ENCODE measurements around the gene NECTIN1.

NECTIN1 gene

DNA sequence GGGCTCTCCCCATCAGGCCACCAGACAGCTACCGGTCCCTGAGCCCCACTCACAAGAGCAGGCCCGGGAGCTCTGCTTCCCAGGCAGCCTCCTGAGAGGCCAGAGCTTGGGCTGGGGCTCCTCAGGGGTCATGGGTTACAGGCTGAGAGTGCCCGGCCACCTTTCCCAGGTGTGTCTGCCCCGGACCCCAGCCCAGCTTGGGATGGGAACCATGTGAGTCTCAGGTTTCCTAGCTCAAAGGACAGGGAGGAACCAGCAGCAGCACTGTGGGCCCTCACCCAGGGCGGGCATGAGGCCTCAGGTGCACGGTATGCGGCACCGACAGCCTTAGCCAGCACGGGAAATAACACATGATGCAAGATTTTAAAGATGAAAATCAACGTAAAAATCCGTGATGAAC, 90.1 kb downstream of the NECTIN1 start:
- no peak for DNase-seq

DNA sequence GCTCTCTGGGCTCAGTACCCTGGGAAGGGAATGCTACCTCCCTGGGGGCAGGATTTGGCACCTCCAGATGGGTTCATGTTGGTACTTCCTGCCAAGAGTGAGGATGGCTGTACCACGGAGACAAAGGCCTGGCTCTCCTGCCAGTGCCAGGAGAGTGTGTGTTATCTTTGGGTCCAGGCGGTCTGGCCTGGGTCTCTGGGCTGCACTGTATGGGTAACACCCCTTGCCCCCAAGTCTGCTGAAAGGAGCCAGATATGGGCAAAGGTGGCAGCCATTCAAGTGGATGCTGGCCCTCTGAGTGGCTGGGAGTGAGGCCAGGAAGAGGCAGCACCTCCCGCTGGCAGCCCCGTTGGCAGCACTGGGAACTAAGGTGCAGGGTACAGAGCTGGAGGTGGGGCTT, 91.5 kb downstream of the NECTIN1 start:
- no peak for DNase-seq

DNA sequence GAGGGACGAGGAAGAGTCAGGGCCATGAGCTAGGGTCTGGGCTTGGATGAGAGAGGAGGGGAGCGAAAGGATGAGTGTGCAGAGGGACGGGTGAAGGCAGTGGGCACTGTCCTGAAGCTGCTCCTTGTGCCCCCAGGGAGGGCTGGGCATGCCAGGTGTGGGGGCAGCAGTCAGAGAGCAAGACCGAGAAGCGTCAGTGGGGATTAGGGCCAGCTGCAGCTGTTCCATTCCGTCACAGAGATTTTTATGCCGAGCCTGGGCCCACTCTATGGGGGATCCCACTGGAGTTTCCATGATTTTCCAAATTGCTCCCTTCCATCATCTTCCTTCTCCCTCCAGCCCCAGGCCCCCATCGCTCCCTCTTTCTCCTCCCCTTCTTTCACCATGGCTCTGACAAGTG, 93.2 kb downstream of the NECTIN1 start:
- no peak for DNase-seq

DNA sequence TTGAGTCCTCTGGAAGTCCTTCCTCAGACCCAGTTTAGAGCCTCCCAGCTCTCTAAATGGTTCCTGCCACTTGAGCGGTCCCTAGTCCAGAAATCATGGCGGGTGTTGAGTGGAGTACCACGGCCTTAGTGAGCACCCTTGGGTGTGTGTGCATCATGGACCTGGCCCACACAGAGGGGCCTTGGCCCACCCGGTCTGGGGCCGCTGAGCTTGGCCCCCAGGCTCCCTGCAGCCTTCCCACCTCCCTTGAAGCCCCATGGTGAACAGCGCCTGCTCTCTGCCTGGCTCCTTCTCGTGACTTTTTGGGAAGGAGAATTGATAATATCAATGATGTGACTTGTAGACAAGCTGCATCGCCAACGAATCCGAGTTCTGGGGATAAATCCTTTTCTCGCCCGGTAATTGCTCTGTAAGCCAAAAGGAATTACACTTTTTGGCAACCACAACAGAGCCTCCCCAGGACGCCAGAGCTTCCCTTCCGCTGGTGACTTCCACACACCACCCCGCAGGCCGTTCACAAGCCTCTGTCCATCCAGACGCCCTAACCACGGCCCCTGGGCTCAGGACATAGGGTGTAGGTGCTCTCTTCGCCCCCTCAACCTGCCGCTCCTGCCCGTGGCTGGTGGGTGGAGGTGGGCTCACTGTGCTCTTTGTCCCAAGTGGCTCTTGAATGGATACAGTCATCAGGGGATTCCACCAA, 93.8 kb downstream of the NECTIN1 start:
- DNase-seq, result no peak

DNA sequence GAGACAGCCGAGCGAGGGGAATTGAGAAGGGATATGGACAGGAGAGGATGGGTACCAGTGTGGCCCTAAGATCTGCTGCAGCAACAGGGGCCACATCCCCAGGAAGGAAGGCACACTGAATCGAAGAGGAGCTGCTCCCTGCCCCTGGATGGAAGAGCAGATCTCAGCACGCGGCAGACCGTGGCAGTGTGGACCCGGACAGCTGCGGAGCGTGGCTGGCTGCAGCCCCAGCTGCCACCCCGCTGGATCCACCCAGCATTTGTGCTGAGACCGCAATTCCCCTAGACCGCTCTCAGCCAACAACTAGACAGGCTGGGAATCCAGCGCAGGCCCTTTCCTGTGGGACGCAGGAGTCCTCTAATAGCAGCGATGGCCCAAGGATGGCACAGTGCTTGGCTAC, 94.7 kb downstream of the NECTIN1 start:
- DNase-seq, result no peak

DNA sequence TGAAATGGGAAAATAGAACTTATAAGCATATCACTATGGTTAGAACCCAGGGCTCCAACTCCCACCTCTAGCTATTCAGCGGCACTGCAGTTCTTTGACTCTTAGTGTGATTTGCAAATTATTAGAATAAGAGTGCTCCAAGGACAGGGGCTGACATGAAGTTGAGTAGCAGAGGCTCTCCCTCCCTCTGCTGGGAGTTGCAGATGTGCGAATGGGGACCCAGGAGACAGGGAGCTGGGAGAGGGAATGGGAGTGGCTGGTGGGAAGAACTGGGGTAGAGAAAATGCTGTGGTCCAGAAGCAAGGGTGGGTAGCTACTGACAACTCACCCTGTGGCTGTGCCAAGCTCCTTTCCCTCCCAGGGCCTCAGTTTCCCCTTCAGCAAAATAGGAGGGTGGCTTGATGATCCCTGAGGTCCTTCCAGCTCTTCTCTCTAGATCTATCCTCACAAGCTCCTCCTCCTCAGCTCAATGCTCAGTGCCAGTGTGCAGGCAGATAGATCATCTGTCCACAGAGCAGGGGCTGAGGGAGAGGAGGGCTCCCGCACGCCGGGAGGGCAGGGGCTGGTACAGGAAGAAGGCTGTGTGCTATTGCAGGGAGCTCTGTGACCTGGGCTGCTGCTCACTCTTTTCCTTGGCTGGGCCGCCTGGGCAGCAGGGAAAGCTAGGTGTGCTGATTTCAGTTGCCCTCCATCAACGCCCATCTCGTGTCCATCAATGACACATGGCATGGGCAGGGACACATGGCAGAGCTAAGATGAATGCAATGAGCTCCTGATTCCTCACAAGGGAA, 99.0 kb downstream of the NECTIN1 start:
- no peak for DNase-seq

DNA sequence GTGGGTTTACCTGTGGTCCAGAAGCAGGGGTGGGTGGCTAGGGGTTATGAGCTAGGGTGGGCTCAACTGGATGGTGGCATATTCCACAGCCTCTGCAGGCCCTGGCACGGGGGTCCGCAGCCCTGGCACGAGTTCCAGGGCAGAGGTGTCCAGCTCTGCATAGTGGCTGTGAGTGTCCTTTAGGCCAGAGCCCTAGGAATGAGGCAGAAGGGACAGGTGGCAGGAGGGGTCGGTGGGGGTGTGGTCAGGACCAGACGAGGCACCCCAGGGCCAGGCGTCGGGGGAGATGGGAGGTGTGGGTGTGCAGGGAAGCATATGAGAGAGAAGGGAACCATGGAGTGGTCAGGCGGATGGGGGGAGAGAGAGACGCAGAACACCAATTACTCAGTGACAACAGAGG, 99.9 kb downstream of the NECTIN1 start:
- DNase-seq, result no peak

DNA sequence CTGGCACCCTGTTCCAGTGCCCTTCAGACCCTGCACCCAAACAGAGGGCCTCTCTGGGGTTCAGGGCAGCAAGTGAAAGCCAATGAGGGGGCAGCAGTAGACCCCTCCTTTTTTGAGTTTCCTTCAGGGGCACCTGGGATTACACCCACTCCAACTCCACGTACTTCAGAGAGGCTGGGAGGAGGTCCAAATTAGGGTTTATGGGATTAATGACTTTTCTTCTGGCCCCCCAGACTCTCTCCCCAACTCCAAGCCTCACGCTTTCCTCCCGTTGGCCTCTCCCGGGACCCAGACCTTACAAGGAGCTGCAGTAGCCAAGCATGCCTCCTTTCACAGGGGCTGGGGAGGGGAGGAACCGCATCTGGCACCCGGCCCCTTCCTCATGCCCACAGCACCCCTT, 101.7 kb downstream of the NECTIN1 start:
- no peak for DNase-seq

DNA sequence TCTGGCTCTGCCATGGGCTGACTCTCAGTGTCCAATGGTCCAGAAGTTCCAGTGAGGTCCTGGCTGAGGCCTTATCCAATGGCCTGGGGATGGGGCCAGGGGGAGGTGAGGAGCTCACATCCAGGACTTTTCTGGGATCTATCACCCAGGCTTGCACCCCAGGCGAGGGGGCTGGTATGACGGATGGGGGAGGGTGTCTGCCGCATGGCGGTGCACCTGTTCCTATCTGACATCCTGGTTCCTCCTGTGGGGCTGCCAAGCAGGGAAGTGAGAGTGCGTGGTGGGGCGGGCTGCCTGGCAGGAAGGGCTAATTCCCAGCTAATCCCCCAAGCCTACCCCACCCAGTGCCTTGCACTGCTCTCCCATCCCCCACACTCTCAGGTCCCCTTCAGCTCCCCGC, 102.1 kb downstream of the NECTIN1 start:
- DNase-seq, result no peak

DNA sequence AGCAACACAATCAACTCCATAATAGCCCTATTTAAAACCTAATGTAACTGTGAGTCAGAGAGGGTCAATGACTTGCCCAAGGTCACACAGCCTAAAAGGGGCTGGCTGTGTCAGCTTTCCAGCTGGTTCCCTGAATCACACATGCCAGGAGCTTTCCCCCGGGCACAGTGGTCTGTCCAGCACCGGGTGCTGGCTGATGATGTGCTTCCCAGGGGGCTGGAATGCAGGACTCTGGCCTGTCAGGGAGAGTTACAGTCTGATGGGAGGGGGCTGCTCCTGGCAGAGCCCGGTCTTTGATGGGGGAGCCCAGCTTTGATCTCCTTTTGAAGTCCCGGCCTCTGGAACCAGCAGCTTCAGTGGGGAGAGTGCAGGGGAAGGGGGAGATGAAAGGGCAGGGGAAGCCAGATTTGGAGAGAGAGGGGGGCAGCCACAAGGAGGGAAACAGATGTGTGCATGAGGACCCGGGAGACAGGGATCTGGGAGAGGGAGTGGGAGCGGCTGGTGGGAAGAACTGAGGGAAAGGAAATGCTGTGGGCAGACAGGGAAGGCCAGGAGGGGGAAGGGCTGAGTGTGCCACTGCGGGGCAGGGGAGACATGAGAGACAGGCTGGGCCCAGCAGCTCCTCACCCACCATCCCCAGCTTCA, 102.7 kb downstream of the NECTIN1 start:
- no peak for DNase-seq

DNA sequence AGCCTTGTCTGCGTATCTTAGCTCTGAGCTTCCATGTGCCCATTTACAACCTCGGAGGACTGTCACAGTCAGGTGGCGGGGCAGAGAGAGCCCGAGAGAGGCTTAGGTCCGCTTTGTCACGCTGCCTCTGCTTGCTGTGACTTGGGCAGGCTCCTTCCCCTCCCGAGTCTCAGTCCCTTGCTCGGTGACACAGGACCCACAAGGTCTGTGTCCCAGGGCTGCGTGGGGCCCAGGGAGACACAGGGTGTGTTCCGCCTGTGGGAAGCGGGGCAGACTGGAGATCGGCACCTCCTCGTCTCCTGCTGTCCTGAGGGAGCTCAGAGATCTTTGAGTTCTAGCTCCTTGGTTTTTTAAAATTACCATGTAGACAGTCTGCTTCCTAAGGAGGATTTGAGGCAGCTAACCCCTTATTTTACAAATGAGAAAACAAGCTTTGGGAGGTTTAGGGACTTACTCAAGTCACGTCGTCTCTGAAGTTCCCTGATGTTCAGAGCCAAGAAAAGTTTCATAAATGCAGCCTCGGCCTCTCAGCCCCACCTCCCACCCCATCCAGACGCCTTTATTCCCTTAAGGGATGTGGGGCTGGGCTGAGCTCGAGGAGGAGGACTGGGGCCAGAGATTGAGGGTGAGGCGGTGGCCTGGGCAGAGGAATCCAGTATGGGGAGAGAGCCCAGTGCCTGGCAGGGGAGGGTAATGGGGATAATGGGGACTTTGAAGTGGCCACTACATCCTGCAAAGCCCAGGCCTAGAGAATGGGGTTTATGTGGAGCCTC, 103.6 kb downstream of the NECTIN1 start:
- DNase-seq, result no peak

DNA sequence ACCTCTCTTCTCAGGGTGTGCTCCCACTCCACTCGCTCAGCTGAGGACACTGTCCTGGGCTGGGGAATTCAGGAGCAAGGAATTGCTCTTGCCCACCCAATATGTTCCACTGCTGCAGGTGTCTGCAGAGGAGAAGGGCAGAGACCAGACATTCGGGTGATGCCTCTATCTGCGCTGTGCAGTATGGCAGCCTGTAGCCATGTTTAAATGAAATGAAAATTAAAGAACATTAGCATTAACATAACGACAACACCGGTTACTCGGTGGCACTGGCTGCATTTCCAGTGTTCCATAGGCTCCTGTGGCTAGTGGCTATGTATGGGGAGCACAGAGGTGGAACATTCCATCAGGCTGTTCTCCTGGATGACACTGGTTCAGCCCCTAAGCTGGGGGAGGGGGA, 104.4 kb downstream of the NECTIN1 start:
- no peak for DNase-seq

DNA sequence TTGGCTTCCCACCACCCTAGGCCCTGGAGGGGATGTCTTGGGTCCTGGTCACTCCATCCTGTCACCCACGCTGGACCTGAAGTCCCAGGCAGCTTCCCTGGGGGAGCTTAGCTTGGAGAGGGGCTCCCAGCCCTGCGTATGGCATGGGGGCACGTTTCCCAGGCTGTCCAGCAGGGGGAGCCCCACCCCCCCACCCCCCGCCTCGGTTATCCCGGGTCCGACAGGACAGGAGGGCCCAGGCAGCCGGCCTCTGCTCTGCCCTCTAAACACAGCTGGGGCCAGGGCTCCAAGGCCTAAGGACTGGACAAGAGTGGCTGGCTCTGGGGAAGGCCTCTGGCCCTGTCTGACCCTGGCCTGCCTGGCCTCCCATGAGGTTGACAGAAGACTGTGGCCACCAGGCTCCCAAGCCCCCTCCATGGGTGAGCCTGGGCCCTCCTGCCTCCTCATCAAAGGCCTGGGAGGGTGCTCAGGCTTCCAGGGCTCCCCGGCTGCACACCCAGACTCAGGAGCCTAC, 104.8 kb downstream of the NECTIN1 start:
- no peak for DNase-seq

DNA sequence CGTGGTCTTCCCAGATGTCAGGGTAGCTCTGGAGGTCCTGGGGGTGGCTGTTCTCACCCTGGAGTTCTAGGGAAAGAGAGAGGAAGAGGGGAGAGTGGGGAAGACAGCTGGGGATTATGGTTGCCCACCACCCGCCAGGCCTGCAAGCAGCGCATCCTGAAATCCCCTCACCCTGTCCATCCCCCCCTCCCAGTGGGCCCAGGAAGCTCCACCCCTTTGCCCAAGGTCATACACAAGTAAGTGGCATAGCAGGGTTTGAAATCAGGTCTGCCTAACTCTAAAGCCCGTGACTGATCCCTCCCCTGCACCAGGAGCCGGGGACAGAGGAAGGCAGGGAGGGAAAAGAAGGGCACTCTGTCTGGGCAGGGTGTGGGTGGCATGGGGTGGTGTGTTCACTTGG, 105.3 kb downstream of the NECTIN1 start:
- no peak for DNase-seq

DNA sequence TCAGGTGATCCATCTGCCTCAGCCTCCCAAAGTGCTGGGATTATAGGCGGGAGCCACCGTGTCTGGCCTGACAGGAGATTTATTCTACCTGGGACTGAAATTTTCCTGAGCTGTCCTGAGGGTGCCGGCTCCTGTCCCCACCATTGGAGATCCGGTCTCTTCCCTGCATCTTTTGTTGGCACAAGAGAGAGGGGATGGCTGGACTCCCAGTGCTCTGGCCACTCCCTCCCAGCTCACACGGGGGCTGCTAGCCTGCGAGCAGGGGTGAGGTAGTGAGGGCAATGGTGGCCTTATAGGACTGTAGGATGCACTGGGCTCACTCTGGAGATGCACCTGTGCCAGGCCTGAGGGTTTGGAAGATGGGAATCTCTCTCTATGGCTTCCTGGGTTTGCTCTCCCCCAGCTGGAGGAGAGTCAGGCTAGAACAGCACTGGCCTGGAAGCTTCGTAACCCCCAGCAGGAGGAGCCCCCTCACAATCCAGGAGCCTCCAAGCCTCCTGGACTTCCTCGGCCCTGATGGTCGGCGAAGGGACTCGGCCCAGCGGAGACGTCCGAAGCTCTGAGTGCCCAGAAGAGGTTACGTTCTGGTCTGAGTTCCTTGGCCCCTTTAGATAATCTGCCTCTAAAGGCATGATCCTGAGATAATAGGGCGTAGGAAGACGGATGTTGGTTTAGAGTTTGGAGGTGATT, 106.4 kb downstream of the NECTIN1 start:
- DNase-seq, result no peak

DNA sequence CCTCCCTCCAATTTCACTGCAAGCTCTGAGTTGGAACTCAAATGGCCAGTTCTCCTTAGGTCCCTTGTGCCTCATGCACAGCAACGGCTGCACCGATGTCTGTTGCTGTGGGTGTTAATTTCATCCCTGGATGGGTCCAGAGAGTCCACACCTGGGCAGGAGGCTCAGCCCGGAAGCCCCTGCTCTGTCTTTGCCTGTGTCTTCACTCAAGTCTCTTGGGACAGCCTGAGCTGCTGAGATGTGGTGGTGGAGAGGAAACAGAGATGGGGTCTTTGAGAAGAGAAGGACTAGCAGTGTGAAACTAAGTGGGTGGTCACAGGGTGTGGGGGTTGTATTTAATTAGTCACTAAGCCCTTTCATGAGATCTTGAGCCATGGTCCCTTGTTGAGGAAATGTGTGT, 109.3 kb downstream of the NECTIN1 start:
- DNase-seq, result no peak

DNA sequence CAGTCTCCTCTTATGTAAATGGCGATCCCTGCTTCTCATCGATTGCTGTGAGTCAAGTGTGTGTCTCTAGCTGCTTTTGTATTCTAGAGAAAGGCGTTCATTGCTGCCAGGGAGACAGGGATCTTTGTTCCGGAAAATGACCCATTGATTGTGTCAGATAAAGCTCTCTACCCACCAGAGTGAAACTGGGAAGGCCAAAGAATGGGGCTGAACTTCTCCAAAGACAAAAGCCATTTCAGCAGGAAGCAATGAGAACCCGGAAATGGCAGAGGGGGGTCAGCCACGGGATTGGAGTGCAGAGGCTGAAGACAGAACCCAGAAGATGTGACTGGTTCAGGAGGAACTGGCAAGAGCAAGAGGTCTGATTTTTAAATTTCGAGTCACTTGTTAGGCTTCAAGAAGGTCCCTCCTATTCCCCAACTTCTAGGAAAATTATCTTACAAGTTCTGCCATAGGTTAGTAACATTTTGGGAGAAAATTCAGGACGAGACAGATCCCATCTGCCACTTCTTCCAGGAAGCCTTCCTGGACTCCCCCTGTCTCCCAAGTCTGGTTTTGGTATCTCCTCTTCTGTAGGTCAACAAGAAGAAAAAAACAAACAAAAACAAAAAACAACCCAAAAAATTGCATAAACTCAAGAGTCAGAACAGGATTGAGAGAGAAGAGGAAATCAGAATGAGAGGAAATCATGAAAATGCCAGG, 110.6 kb downstream of the NECTIN1 start:
- DNase-seq, result no peak

DNA sequence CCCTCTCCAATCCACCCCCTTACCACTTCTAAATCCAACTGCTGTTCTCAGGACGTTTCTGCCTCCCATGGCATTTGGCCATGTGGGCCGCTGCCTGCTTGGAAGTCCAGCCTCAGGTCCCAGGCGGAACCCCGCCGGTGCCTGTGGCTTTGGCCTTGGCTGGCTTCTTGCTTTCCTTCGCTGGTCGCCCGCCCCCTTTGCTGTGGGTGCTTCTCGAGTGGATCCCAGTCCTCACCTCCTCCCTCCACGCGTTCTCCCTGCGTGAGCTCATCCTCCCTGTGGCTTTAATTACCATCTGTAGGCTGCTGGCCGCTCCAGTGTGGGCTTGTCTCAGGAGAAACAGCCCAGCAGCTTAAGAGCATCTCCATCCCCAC, 111.7 kb downstream of the NECTIN1 start:
- no peak for DNase-seq

DNA sequence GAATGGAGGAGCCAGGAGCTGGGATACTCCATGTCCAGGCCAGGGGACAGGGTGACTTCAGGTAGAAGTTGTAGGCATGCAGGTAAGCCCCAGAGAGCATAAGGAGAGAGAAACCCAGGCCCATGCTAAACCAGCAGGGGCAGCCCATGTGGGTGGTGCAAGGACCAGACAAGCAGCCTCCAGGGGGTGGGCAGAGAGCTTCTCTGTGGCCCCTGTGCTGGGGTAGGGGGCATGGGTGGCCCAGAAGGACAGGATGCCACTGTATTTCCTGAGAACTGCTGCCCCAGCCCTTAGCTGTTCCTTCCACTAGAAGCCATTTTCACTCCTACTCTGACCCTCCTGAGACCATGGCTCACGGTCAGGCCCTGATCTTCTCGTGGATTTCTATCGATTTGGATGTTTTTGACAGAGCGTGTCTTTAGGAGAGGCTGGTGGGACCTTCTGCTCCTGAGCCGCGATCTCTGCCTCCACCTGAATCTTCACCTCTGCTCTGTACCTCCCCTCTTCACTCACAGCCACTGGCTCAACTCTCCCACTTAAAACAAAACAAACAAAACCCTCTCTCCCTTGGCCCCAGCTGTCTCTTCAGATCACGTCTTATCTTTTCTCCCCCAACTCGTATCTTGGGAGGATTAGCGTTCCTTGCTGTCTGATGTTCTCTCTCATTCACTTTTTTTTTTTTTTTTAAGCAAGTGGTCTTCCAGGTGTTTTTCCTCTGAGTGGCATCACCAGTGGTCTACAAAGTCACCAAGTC, 112.2 kb downstream of the NECTIN1 start:
- DNase-seq, result no peak

DNA sequence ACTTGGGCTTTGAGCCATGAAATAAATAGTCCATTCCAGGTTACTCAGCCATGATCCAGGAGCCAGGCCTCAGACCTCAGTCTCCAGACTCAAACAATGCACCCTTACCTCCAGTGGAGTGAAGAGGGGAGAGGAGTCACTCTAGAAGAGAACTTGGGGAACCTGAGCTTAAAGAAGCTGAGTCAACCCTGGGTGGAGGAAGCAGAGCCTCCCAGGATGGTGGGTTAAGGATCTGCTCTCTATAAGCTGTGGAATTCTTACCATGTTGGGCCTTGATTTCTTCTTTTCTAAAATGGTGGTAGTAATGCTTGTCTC, 113.2 kb downstream of the NECTIN1 start:
- no peak for DNase-seq

Data from DMS 273 treated with DMSO at 0.1 percent for 48 hours (cell line).